Stimulated activated CD4-positive, alpha-beta T cell treated with anti-CD3 and anti-CD28 coated beads, TNF-alpha, amount 100 ng/mL, for 1 hour (primary cell): ENCODE data around the gene STT3B.

Experiments
- DNase-seq, 3 donors: peaks; one replicate each; pipeline ENCODE4 v3.0.0-alpha.2; 2020; ENCODE audit warnings: low read depth in 3 of 3, low spot score in 1 of 3

The STT3B gene

GRCh38 chr3:31550452-31551251 lies 17.9 kb downstream of the STT3B start:
- no peak for DNase-seq

- DNase-seq: no peak
These were observed 18.9 kb downstream of the STT3B start for GRCh38 chr3:31551646-31552045.

- no peak for DNase-seq
These were observed 19.4 kb downstream of the STT3B start for GRCh38 chr3:31552103-31552502.

- no peak for DNase-seq
These were observed 20.5 kb downstream of the STT3B start for GRCh38 chr3:31553258-31553657.

- no peak for DNase-seq
These were observed 22.5 kb downstream of the STT3B start for GRCh38 chr3:31555204-31555603.

GRCh38 chr3:31559872-31560534 lies 27.3 kb downstream of the STT3B start:
- no peak for DNase-seq

- DNase-seq: no peak
These were observed 29.2 kb downstream of the STT3B start for GRCh38 chr3:31561891-31562290.

- no peak for DNase-seq
These were observed 29.8 kb downstream of the STT3B start for GRCh38 chr3:31562525-31562924.

- no peak for DNase-seq
These were observed 32.6 kb downstream of the STT3B start for GRCh38 chr3:31565288-31565687.

GRCh38 chr3:31567036-31567435 lies 34.3 kb downstream of the STT3B start:
- no peak for DNase-seq

GRCh38 chr3:31568649-31569048 lies 35.9 kb downstream of the STT3B start:
- no peak for DNase-seq

GRCh38 chr3:31571325-31571724 lies 38.6 kb downstream of the STT3B start:
- no peak for DNase-seq

GRCh38 chr3:31572236-31573004 lies 39.7 kb downstream of the STT3B start:
- no peak for DNase-seq

GRCh38 chr3:31573036-31573779 lies 40.5 kb downstream of the STT3B start:
- DNase-seq: no peak

- DNase-seq: no peak
These were observed 42.7 kb downstream of the STT3B start for GRCh38 chr3:31575448-31575847.

GRCh38 chr3:31576521-31576920 lies 43.8 kb downstream of the STT3B start:
- DNase-seq: no peak

GRCh38 chr3:31577232-31577631 lies 44.5 kb downstream of the STT3B start:
- DNase-seq: no peak

- no peak for DNase-seq
These were observed 47.1 kb downstream of the STT3B start for GRCh38 chr3:31579828-31580227.

GRCh38 chr3:31580645-31581044 lies 47.9 kb downstream of the STT3B start:
- DNase-seq: no peak

GRCh38 chr3:31581660-31582059 lies 48.9 kb downstream of the STT3B start:
- no peak for DNase-seq

- DNase-seq: no peak
These were observed 56.5 kb downstream of the STT3B start for GRCh38 chr3:31589228-31589627.
